ENCODE measurements around the gene DCPS.
"Not testable (repeated sequence)": the region's sequence is repeated elsewhere in the genome, so short reads cannot be mapped to it uniquely, and the experiment has no call there.

Gene DCPS

GRCh38 chr11:126345759-126346585, 42.1 kb downstream of the DCPS start:
- peaks cover 0 to 12% of the 10 kb centered on the region in 2 donors for H3K4me1 ChIP-seq (ENCODE audit: control insufficient read depth in 1 of 2, insufficient read depth in 2 of 2, low read length in 2 of 2)
- no peaks in the 10 kb centered on the region for H3K27me3 ChIP-seq (ENCODE audit: low read depth, low read length)
- H3K27ac ChIP-seq (ENCODE audit: low read length): peak overlapping the region; percentile 20
- H3K4me3 ChIP-seq (ENCODE audit: low read depth in 1 of 2, low read length in 2 of 2): no peak overlapping the region
- no peaks in the 10 kb centered on the region for H3K9me3 ChIP-seq (ENCODE audit: control insufficient read depth in 1 of 2, low read length in 2 of 2)
- peaks cover 24 to 35% of the 10 kb centered on the region in 2 donors for H3K36me3 ChIP-seq (ENCODE audit: control insufficient read depth in 1 of 2, insufficient read depth in 2 of 2, low read length in 2 of 2)

- no peak overlapping the region for H3K27ac ChIP-seq (ENCODE audit: low read length)
- H3K9me3 ChIP-seq (ENCODE audit: control insufficient read depth in 1 of 2, low read length in 2 of 2): no peaks in the 10 kb centered on the region
- H3K4me1 ChIP-seq (ENCODE audit: control insufficient read depth in 1 of 2, insufficient read depth in 2 of 2, low read length in 2 of 2): peaks cover 0 to 16% of the 10 kb centered on the region in 2 donors
- H3K4me3 ChIP-seq (ENCODE audit: low read depth in 1 of 2, low read length in 2 of 2): no peak overlapping the region
- no peaks in the 10 kb centered on the region for H3K27me3 ChIP-seq (ENCODE audit: low read depth, low read length)
- H3K36me3 ChIP-seq (ENCODE audit: control insufficient read depth in 1 of 2, insufficient read depth in 2 of 2, low read length in 2 of 2): peaks cover 21 to 30% of the 10 kb centered on the region in 2 donors
Measured at GRCh38 chr11:126346586-126346940, 42.7 kb downstream of the DCPS start.

GRCh38 chr11:126346946-126347345, 43.1 kb downstream of the DCPS start:
- H3K27me3 ChIP-seq (ENCODE audit: low read depth, low read length); H3K27ac ChIP-seq (ENCODE audit: low read length); H3K4me3 ChIP-seq (ENCODE audit: low read depth in 1 of 2, low read length in 2 of 2); H3K9me3 ChIP-seq (ENCODE audit: control insufficient read depth in 1 of 2, low read length in 2 of 2): not testable (repeated sequence)
- H3K36me3 ChIP-seq (ENCODE audit: control insufficient read depth in 1 of 2, insufficient read depth in 2 of 2, low read length in 2 of 2): peaks cover 17 to 27% of the 10 kb centered on the region in 2 donors
- H3K4me1 ChIP-seq (ENCODE audit: control insufficient read depth in 1 of 2, insufficient read depth in 2 of 2, low read length in 2 of 2): peaks cover 0 to 16% of the 10 kb centered on the region in 2 donors

GRCh38 chr11:126347751-126348668, 44.1 kb downstream of the DCPS start:
- no peak overlapping the region for H3K4me3 ChIP-seq (ENCODE audit: low read depth in 1 of 2, low read length in 2 of 2)
- H3K4me1 ChIP-seq (ENCODE audit: control insufficient read depth in 1 of 2, insufficient read depth in 2 of 2, low read length in 2 of 2): peaks cover 0 to 25% of the 10 kb centered on the region in 2 donors
- H3K36me3 ChIP-seq (ENCODE audit: control insufficient read depth in 1 of 2, insufficient read depth in 2 of 2, low read length in 2 of 2): peaks cover 12 to 21% of the 10 kb centered on the region in 2 donors
- no peaks in the 10 kb centered on the region for H3K27me3 ChIP-seq (ENCODE audit: low read depth, low read length)
- H3K9me3 ChIP-seq (ENCODE audit: control insufficient read depth in 1 of 2, low read length in 2 of 2): no peaks in the 10 kb centered on the region
- H3K27ac ChIP-seq (ENCODE audit: low read length): peak overlapping the region; percentile 35

- peak overlapping the region; percentile 35 for H3K27ac ChIP-seq (ENCODE audit: low read length)
- peaks cover 0 to 30% of the 10 kb centered on the region in 2 donors for H3K4me1 ChIP-seq (ENCODE audit: control insufficient read depth in 1 of 2, insufficient read depth in 2 of 2, low read length in 2 of 2)
- H3K9me3 ChIP-seq (ENCODE audit: control insufficient read depth in 1 of 2, low read length in 2 of 2): no peaks in the 10 kb centered on the region
Measured at GRCh38 chr11:126348806-126349582, 45.1 kb downstream of the DCPS start.

GRCh38 chr11:126350836-126351235, 47.0 kb downstream of the DCPS start:
- no peak overlapping the region for H3K4me3 ChIP-seq (ENCODE audit: low read depth in 1 of 2, low read length in 2 of 2)
- peaks cover 0 to 6% of the 10 kb centered on the region in 2 donors for H3K36me3 ChIP-seq (ENCODE audit: control insufficient read depth in 1 of 2, insufficient read depth in 2 of 2, low read length in 2 of 2)
- H3K27ac ChIP-seq (ENCODE audit: low read length): peak overlapping the region; percentile 10
- H3K27me3 ChIP-seq (ENCODE audit: low read depth, low read length): no peaks in the 10 kb centered on the region
- peaks cover 5 to 38% of the 10 kb centered on the region in 2 donors for H3K4me1 ChIP-seq (ENCODE audit: control insufficient read depth in 1 of 2, insufficient read depth in 2 of 2, low read length in 2 of 2)
- H3K9me3 ChIP-seq (ENCODE audit: control insufficient read depth in 1 of 2, low read length in 2 of 2): no peaks in the 10 kb centered on the region

More at GRCh38 chr11:126348806-126349582, 45.1 kb downstream of the DCPS start:
- Histone ChIP-seq H3K27me3 (ENCODE audit: low read depth, low read length) (no peaks in the 10 kb centered on the region), H3K36me3 (ENCODE audit: control insufficient read depth in 1 of 2, insufficient read depth in 2 of 2, low read length in 2 of 2) (peaks cover 12 to 14% of the 10 kb centered on the region in 2 donors), H3K4me3 (ENCODE audit: low read depth in 1 of 2, low read length in 2 of 2) (no peak overlapping the region)

GRCh38 chr11:126352163-126352562, 48.3 kb downstream of the DCPS start:
- Histone ChIP-seq H3K36me3 (ENCODE audit: control insufficient read depth in 1 of 2, insufficient read depth in 2 of 2, low read length in 2 of 2) (no peaks in the 10 kb centered on the region), H3K4me1 (ENCODE audit: control insufficient read depth in 1 of 2, insufficient read depth in 2 of 2, low read length in 2 of 2) (peaks cover 5 to 51% of the 10 kb centered on the region in 2 donors), H3K4me3 (ENCODE audit: low read depth in 1 of 2, low read length in 2 of 2) (no peak overlapping the region), H3K27ac (ENCODE audit: low read length) (no peak overlapping the region), H3K9me3 (ENCODE audit: control insufficient read depth in 1 of 2, low read length in 2 of 2) (no peaks in the 10 kb centered on the region), H3K27me3 (ENCODE audit: low read depth, low read length) (no peaks in the 10 kb centered on the region)

GRCh38 chr11:126352934-126353801, 49.3 kb downstream of the DCPS start:
- no peak overlapping the region for H3K27ac ChIP-seq (ENCODE audit: low read length)
- H3K4me1 ChIP-seq (ENCODE audit: control insufficient read depth in 1 of 2, insufficient read depth in 2 of 2, low read length in 2 of 2): peaks cover 5 to 53% of the 10 kb centered on the region in 2 donors
- no peaks in the 10 kb centered on the region for H3K9me3 ChIP-seq (ENCODE audit: control insufficient read depth in 1 of 2, low read length in 2 of 2)
- H3K36me3 ChIP-seq (ENCODE audit: control insufficient read depth in 1 of 2, insufficient read depth in 2 of 2, low read length in 2 of 2): no peaks in the 10 kb centered on the region
- H3K27me3 ChIP-seq (ENCODE audit: low read depth, low read length): no peaks in the 10 kb centered on the region
- no peak overlapping the region for H3K4me3 ChIP-seq (ENCODE audit: low read depth in 1 of 2, low read length in 2 of 2)

- no peaks in the 10 kb centered on the region for H3K27me3 ChIP-seq (ENCODE audit: low read depth, low read length)
- H3K27ac ChIP-seq (ENCODE audit: low read length): peak overlapping the region; percentile 31
- no peaks in the 10 kb centered on the region for H3K9me3 ChIP-seq (ENCODE audit: control insufficient read depth in 1 of 2, low read length in 2 of 2)
- peaks cover 10 to 60% of the 10 kb centered on the region in 2 donors for H3K4me1 ChIP-seq (ENCODE audit: control insufficient read depth in 1 of 2, insufficient read depth in 2 of 2, low read length in 2 of 2)
- peak overlapping the region; percentile 71 to 89 for H3K4me3 ChIP-seq (ENCODE audit: low read depth in 1 of 2, low read length in 2 of 2)
- no peaks in the 10 kb centered on the region for H3K36me3 ChIP-seq (ENCODE audit: control insufficient read depth in 1 of 2, insufficient read depth in 2 of 2, low read length in 2 of 2)
Measured at GRCh38 chr11:126354631-126355323, 50.9 kb downstream of the DCPS start.
